Measurements from ENCODE around the gene IGF2. TPM values are rescaled to one million over a fixed set of nuclear protein-coding genes. Genes with fewer than 3 reads are reported as not detected.

IGF2 gene
- polyA plus RNA-seq, 1 donor from 2014 or later, result not detected

DNA sequence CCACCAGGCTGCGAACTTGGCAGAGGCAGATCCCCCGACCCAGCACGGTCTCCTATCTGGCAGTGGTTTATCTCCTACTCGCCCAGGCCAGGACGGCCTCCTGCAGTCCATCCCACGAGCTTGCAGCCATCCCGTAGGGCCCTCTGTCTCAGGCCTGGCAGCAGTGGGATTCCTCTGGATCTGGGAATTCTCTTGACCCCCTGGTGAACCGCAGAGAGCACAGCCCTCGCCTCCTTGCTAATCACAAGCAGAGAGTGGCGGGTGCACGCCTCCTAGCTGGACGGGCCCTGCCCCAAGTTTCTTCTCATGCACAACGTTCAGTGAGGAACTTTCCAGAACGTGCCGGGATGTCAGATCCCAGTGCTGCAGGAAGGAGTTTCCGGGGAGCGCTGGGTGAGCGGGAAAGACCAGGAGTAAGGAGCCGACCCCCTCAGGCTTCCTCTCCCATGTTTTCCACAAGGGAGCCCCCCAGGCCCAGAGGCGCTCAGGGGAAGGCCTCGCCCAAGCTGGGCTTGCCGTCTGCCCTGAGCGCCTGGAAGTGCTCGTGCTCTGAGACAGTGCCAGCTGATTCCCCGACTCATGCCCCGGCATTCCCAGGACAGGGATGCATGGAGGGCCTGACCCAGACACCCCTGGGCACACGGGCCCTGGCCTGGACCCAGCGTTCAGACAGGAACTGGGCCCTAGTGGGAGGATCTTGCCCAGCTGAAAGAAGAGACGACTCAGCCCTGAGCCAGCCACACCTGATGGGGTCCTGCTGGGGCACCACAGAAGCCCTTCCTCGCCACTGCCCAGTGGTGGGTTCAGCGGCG, 24.6 kb downstream of the IGF2 start:
- H2AFZ ChIP-seq (ENCODE audit: low read depth, low read length), result no peak overlapping the region
- H3K4me2 ChIP-seq (ENCODE audit: low read length), result no peak overlapping the region

DNA sequence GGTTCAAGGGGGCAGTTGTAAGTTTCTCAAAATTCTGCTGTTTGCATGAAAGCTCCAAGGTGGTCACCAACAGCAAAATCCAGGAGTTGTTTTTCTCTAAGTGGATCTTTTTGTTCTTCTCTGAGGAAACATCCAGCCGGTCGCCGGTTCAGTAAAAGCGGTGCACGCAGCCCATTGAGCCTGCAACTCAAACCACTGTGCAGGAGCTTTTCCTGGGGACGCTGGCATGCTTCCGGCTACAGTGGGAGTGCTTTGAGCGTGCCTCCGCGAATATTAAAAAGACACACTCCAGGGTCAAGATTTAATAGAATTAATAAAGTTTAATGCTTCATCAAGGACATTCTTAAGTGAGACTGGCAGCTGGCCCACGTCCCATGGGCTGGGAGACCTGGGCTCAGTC, 25.4 kb downstream of the IGF2 start:
- no peak for TF ChIP-seq EP300 (conservative IDR thresholded peaks at IDR 0.05; ENCODE audit: poor library complexity, severe bottlenecking)
- TF ChIP-seq TAF1 (IDR thresholded peaks at IDR 0.05; ENCODE audit: low read depth), result no peak
- no peak for TF ChIP-seq RAD21 (conservative IDR thresholded peaks at IDR 0.05)
- TF ChIP-seq, protein P1, sequence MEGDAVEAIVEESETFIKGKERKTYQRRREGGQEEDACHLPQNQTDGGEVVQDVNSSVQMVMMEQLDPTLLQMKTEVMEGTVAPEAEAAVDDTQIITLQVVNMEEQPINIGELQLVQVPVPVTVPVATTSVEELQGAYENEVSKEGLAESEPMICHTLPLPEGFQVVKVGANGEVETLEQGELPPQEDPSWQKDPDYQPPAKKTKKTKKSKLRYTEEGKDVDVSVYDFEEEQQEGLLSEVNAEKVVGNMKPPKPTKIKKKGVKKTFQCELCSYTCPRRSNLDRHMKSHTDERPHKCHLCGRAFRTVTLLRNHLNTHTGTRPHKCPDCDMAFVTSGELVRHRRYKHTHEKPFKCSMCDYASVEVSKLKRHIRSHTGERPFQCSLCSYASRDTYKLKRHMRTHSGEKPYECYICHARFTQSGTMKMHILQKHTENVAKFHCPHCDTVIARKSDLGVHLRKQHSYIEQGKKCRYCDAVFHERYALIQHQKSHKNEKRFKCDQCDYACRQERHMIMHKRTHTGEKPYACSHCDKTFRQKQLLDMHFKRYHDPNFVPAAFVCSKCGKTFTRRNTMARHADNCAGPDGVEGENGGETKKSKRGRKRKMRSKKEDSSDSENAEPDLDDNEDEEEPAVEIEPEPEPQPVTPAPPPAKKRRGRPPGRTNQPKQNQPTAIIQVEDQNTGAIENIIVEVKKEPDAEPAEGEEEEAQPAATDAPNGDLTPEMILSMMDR (IDR thresholded peaks at IDR 0.05; ENCODE audit: poor library complexity, severe bottlenecking), result no peak
- H3F3A ChIP-seq (ENCODE audit: insufficient read depth, low read length, poor library complexity, severe bottlenecking), result no peaks in the 10 kb centered on the region

More for the DNA sequence above, 24.6 kb downstream of the IGF2 start:
- TF ChIP-seq EP300 (conservative IDR thresholded peaks at IDR 0.05; ENCODE audit: poor library complexity, severe bottlenecking) (no peak), MXI1 (conservative IDR thresholded peaks at IDR 0.05; ENCODE audit: poor library complexity, severe bottlenecking) (no peak), SMC3 (conservative IDR thresholded peaks at IDR 0.05; ENCODE audit: poor library complexity) (no peak), EZH2 (IDR thresholded peaks at IDR 0.05; ENCODE audit: borderline replicate concordance, insufficient read depth, low read length, poor library complexity, severe bottlenecking) (no peak), POLR2AphosphoS5 (IDR thresholded peaks at IDR 0.05) (no peak), TAF1 (IDR thresholded peaks at IDR 0.05; ENCODE audit: low read depth) (no peak), RAD21 (conservative IDR thresholded peaks at IDR 0.05) (no peak)
- TF ChIP-seq, protein P2, sequence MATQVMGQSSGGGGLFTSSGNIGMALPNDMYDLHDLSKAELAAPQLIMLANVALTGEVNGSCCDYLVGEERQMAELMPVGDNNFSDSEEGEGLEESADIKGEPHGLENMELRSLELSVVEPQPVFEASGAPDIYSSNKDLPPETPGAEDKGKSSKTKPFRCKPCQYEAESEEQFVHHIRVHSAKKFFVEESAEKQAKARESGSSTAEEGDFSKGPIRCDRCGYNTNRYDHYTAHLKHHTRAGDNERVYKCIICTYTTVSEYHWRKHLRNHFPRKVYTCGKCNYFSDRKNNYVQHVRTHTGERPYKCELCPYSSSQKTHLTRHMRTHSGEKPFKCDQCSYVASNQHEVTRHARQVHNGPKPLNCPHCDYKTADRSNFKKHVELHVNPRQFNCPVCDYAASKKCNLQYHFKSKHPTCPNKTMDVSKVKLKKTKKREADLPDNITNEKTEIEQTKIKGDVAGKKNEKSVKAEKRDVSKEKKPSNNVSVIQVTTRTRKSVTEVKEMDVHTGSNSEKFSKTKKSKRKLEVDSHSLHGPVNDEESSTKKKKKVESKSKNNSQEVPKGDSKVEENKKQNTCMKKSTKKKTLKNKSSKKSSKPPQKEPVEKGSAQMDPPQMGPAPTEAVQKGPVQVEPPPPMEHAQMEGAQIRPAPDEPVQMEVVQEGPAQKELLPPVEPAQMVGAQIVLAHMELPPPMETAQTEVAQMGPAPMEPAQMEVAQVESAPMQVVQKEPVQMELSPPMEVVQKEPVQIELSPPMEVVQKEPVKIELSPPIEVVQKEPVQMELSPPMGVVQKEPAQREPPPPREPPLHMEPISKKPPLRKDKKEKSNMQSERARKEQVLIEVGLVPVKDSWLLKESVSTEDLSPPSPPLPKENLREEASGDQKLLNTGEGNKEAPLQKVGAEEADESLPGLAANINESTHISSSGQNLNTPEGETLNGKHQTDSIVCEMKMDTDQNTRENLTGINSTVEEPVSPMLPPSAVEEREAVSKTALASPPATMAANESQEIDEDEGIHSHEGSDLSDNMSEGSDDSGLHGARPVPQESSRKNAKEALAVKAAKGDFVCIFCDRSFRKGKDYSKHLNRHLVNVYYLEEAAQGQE (IDR thresholded peaks at IDR 0.05; ENCODE audit: borderline replicate concordance), result no peak
- no peaks in the 10 kb centered on the region for H3K9me2 ChIP-seq (ENCODE audit: insufficient read depth, low read length)
- no peaks in the 10 kb centered on the region for H3F3A ChIP-seq (ENCODE audit: insufficient read depth, low read length, poor library complexity, severe bottlenecking)
- H3K27me3 ChIP-seq (ENCODE audit: insufficient read depth, low read depth, low read length), result no peaks in the 10 kb centered on the region
- peaks cover 6% of the 10 kb centered on the region for H3K9me3 ChIP-seq (ENCODE audit: low read length)
- H3K27ac ChIP-seq (ENCODE audit: low read length), result no peak overlapping the region
- H3K79me2 ChIP-seq (replicated peaks; ENCODE audit: insufficient read depth, low read length), result no peaks in the 10 kb centered on the region
- no peaks in the 10 kb centered on the region for H4K20me1 ChIP-seq (ENCODE audit: insufficient read depth)
- H3K4me3 ChIP-seq (ENCODE audit: low read length), result no peak overlapping the region
- no peaks in the 10 kb centered on the region for H3K36me3 ChIP-seq (ENCODE audit: insufficient read depth, low read length)
- H3K9ac ChIP-seq (ENCODE audit: low read length), result no peak overlapping the region

More for the DNA sequence above, 25.4 kb downstream of the IGF2 start:
- H3K4me3 ChIP-seq (ENCODE audit: low read length), result no peak overlapping the region
- H3K4me2 ChIP-seq (ENCODE audit: low read length), result no peak overlapping the region
- no peaks in the 10 kb centered on the region for H3K79me2 ChIP-seq (replicated peaks; ENCODE audit: insufficient read depth, low read length)
- peaks cover 6% of the 10 kb centered on the region for H3K9me3 ChIP-seq (ENCODE audit: low read length)
- no peak overlapping the region for H3K27ac ChIP-seq (ENCODE audit: low read length)
- no peak overlapping the region for H3K9ac ChIP-seq (ENCODE audit: low read length)
- H3K27me3 ChIP-seq (ENCODE audit: insufficient read depth, low read depth, low read length), result no peaks in the 10 kb centered on the region
- no peaks in the 10 kb centered on the region for H3K9me2 ChIP-seq (ENCODE audit: insufficient read depth, low read length)
- H4K20me1 ChIP-seq (ENCODE audit: insufficient read depth), result no peaks in the 10 kb centered on the region
- no peak overlapping the region for H2AFZ ChIP-seq (ENCODE audit: low read depth, low read length)
- no peaks in the 10 kb centered on the region for H3K36me3 ChIP-seq (ENCODE audit: insufficient read depth, low read length)
